Activated CD4-positive, alpha-beta T cell treated with anti-CD3 and anti-CD28 coated beads, Interleukin-2, amount 50 U/mL, for 1 hour (primary cell): ENCODE measurements around the gene TCTN1.
"Not testable (repeated sequence)": the region's sequence is repeated elsewhere in the genome, so short reads cannot be mapped to it uniquely, and the experiment has no call there.

Experiments
- DNase-seq: peaks from one replicate; pipeline ENCODE4 v3.0.0-alpha.2; 2020

The TCTN1 gene

DNA sequence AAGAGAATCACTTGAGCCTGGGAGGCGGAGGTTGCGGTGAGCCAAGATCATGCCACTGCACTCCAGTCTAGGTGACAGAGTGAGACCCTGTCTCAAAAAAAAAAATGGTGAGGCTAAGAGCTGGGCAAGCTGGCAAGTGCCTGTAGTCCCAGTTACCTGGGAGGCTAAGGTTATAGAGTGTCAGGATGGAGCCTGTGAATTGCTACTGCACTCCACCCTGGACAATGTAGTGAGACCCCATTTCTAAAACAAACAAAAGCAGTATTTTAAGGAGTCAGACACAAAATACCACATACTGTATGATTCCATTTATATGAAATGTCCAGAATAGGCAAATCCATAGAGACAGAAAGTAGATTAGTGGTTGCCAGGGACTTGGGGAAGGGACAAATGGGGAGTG lies 26.8 kb upstream of the TCTN1 start:
- not testable (repeated sequence) for DNase-seq

DNA sequence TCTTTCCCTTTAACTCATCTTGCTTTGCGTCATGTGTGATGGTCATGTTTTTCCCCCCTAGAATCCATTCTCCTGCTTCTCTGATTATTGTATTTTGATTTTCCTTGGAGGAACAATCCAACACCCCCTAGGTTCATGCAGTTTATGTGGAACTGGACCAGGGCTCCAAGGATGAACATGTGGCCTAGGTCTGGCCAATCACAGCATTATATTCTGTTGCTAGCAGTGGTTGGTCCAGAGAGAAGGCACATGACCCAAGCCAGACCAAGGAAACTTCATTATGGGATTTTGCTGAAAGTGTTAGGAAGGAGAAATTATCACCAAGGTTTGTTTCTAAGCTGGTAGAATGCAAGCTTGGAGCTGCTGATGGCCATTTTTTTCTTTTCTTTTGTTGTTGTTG lies 23.9 kb upstream of the TCTN1 start:
- no peak for DNase-seq

DNA sequence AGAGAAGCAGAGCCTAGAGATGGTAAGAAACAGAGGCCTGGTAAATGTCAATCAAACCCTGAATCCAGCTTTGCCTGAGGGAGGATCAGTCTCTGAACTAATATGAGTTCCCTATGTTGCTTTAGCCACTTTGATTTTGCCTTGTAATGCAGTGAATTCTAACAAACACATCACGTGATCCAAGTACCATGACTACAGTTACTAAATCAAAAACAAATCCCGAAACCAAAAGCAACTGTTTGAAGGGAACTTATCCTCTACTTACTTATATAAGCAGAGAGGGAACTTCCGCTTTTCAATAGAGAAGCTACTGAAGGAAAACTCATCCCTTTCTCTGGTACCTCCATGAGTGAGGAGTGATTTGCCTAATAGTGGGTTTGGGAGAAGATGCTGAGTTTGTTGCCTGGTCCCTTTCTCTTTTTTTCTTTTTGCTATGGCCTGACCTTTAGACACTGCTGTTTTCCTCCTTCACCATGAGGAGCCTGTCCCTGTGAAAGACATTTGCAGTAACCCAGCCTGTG lies 23.1 kb upstream of the TCTN1 start:
- no peak for DNase-seq

DNA sequence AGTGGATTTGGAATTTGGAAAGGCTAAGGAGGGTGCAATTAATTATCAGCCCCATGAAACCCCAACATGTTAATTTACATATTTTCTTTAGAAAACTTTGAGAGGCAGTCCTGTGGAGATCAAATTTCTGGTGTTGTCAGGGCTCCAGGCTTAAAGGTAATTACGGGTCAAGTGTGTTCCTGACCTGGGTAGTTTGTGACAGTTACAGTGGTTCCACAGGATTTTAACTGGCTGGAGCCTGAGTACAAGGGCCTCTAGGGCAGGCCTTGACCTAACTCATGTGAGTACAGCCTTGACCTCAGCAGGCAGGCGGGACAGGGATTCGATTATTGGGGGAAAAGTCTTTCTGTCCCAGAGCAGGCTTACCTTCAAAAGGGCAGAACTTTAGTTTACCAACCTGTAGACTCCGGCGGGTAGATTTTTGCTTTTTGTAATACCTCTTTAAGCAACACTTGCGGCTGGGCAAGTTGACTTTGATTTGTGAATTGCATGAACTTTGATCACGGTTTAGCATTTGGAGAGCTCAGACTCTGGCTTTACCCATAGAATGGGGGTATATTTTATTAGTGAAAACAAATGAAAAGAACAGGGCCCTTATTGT lies 22.4 kb upstream of the TCTN1 start:
- no peak for DNase-seq

DNA sequence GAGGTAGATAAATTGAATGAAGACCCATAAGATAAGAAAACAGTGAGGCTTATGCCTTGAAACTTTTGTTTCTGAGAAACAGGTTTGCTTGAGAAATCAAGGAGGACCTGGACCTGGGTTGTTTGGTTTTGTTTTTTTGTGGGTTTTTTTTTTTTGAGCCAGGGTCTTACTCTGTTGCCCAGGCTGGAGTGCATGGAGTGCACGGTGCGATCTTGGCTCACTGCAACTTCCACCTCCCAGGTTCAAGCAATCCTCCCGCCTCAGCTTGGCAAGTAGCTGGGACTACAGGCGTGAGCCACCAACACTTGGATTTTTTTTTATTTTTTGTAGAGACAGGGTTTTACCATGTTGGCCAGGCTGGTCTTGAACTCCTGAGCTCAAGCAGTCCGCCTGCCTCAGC lies 21.9 kb upstream of the TCTN1 start:
- DNase-seq: no peak

DNA sequence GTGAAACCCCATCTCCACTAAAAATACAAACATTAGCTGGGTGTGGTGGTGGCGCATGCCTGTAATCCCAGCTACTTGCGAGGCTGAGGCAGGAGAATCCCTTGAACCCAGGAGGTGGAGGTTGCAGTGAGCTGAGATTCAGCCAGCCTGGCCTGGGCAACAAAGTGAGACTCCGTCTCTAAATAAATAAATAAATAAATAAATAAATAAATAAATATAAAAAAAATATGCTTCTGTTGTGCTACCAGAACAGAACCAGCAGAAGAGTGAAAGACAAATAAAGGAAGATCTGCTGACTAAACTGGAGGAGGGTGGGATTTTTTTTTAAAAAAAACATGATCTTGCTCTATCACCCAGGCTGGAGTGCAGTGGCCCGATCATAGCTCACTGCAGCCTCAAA lies 21.0 kb upstream of the TCTN1 start:
- not testable (repeated sequence) for DNase-seq

DNA sequence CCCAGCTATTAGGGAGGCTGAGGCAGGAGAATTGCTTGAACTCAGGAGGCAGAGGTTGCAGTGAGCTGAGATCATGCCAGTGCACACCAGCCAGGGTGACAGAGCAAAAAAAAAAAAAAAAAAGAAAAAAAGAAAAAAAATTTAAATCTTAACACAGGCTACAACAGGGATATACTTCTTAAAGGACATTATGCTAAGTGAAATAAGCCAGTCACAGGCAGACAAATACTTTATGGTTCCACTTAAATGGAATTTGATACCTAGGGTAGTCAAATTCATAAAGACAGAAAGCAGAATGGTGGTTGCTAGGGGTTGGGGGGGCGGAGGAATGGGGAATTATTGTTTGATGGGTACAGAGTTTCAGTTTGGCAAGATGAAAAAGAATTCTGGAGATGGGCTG lies 16.0 kb upstream of the TCTN1 start:
- no peak for DNase-seq

DNA sequence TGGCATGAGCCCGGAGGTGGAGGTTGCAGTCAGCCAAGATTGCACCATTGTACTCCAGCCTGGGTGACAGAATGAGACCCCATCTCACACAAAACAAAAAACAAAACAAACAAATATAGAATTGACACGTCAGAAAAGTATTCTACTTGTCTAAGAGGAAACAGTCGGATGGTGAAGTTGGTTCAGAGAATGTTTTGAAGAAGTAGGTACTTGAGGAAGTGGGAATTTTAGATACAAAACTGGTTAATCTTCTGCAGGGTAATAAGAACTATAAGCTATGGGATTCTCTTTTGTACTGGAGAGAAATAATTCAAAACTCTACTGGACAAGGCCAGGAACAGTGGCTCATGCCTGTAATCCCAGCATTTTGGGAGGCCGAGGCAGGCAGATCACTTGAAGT lies 14.6 kb upstream of the TCTN1 start:
- no peak for DNase-seq

DNA sequence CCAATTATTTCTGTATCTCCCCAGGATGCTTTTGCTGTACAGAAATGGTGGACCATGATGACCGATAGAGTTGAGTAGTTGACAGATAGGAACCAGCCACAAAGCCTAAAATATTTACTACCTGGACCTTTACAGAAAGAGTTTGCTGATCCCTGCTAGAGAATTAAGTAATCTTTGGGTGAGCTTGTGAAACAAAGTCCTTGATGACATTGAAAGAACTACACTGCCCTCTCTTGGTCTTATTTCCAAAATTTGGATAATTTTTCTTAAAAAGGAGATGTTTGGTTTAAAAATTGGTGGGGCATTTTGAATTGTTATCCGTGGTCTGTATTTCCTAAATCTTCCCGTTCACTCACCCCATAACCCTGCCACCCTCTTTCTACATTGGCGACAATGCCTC lies 13.7 kb upstream of the TCTN1 start:
- no peak for DNase-seq

DNA sequence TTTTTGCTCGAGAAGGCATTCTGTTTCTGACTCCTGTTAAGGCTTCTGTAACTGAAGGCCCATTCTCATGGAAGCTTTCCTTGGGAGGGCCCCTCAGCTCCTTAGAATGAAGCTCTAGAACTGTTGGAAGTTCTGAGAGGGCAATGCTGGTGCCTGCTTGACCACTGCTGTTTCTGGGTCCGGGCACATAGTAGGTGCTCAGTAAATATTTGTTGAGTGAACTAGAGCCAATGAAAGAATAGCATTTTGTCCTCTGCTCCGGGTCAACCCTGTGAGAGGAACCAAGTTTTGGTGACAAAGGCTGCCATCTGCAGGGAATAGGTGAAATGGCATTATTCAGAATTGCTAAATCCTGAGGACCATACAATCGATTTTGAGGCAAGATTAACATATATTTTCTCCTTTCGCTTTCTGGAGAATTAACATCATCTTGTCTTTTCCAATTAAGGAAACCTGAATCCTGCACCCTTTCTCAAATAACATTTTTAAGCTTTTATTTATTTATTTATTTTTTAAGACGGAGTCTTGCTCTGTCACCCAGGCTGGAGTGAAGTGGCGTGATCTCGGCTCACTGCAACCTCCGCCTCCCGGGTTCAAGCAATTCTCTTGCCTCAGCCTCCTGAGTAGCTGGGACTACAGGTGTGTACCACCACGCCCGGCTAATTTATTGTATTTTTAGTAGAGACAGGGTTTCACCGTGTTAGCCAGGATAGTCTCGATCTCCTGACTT lies 11.7 kb upstream of the TCTN1 start:
- peak; percentile 29 for DNase-seq

DNA sequence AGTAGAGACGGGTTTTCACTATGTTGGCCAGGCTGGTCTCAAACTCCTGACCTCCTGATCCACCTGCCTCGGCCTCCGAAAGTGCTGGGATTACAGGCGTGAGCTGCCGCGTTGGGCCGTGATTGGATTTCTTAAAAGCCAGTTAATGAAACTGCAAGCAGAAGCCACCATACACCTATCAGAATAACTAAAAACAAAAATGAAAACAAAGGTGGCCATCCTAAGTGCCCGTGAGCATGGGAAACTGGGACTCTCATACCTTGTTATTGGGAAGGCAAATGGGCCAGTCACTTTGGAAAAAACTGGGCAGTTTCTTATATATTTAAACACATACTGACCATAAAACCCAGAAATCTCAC lies 7.7 kb upstream of the TCTN1 start:
- no peak for DNase-seq

DNA sequence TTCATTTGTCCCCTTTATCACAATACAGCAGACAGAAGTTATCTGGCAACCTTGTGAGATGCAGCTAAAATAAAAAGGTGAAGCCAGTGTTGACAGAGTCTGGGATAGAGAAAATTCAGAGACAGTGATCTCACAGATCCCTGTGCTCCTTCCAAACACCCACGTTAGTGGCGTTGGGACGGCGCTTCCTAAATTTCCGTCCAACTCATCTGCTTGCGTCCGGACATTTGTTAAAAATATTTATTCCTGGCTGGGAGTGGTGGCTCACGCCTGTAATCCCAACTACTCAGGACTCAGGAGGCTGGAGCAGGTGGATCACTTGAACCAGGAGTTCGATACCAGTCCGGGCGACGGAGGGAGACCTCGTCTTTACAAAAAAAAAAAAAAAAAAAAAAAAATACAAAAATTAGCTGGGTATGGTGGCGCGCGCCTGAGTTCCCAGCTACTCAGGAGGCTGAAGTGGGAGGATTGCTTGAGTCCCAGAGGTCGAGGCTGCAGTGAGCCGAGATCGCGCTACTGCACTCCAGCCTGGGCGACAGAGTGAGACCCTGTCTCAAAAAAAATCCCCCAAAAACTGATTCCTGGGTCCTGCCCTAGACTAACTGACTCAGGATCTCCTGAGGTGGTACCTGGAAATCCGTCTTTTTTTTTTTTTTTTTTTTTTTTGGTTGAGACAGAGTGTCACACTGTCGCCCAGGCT lies 708 bp upstream of the TCTN1 start:
- DNase-seq: no peak

DNA sequence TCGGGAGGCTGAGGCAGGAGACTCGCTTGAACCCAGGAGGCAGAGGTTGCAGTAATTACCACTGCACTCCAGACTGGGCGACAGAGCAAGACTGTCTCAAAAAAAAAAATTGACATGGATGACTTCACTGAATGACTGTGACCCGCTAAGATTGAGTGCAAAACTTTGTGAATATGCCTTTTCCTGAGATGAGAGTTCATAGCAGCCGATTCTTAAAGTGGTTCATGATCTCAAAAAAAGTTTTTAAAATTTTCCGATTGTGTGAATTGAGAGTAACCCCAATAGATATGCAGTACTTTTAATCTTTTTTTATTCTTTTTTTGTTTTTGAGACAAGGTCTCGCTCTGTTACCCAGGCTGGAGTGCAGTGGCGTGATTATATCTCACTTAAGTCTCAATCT lies 1.2 kb downstream of the TCTN1 start:
- no peak for DNase-seq

DNA sequence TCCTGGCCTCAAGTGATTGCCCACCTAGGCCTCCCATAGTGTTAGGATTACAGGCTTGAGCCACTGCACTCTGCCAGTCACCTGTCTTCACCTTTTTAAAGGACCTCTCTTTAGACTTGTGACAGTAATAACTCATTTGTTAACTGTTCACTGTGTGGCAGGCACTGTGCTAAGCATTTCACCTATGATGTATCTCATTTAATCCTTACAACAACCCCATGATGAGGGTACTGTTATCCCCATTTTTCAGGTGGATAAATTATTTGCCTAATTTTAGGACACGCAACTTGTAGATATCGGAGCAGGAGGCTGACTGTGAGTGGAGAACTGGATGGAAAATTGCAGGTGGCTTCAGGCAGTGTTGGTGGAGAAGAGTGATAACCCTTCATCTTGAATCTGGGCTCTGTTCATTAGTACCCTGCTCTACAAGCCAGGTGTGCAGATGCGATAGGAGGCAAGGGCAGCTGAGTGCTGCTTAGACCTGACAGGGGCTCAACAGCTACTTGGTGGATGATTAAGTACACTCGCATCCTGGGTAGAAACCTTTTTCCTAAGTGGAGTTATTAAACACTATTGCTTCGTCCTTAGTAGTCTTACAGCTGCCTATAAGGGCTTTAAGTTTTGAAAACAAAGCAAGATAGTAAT lies 2.7 kb downstream of the TCTN1 start:
- no peak for DNase-seq

DNA sequence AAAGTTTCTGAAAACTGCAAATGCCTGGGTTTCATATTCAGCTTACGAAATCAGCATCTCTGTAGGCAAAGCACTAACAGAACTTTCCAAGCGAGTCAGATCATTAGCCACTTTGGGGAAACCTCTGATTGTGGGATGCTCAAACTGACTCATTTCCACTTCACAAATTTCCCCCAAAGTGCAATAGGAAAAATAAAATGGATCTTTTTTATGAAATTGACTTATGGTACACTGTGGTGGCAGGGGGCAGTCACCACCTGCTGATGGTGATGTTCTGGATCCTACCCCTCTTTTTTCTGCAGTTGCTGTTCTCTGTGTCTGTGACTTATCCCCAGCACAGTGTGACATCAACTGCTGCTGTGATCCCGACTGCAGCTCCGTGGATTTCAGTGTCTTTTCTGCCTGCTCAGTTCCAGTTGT lies 5.6 kb downstream of the TCTN1 start:
- DNase-seq: no peak

DNA sequence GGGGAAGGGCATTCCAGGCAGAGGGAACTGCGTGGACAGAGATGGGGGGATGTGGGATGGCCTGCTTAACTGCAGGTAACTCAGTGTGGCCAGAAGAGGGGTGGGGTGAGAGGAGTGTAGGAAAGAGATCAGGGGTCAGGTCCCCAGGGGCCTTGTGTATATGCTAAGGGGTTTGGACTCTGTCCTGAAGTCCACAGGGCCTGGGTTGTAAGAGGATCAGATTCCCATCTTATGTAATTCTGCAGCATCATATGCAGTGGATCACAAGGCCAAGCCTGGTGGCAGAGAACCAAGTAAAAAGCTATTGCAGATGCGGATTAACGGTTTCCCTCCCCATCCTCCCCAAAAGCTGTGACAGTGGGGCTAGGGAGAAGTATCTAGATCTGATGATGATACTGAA lies 8.7 kb downstream of the TCTN1 start:
- no peak for DNase-seq

DNA sequence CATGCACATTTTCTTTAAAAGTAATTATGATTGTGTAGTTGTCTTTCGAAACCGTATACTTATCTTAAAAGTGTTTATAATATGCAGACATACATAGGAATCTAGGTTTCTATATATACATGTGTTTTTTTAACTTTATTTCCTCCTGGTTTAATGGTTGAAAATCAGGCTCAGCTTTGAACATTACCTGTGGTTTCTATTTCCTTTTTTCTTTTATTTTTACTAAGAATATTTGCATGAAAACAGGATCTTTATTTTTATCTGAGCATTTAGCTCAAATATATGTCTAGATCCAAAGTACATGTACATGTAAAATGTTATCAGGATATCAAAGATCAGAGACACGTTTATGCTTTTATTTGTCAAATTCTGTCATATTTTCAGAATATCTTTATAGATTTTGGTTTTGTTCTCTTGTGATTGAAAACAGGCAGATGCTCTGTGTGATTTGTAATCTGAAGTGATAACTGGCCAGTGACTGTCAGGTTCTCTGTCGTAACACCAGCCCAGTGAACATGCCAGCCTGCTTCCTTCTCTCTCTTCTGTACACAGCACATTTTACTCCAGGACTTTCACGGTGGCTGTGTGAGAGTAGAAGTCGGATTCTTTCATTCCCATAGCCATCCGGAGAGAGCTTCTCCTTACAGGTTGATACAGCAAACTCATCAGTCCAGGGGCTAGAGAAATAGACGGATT lies 13.7 kb downstream of the TCTN1 start:
- no peak for DNase-seq

DNA sequence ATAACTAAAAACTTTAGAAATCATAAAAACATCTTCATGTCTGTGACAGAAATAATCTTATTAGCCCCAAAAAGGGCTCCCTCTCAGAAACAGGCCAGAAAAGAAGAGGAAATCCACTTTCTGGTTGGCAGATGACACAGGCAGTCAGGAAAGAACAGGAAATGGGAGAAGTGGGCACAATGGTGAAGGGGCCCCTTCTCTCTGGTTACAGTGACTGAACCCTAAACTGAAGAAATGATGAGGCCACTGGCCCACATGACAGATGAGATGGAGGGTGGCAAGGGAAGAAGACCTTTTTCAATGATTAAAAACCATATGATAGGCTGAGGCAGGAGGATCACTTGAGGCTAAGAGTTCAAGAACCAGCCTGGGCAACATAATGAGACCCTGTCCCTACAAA lies 21.1 kb downstream of the TCTN1 start:
- DNase-seq: no peak

DNA sequence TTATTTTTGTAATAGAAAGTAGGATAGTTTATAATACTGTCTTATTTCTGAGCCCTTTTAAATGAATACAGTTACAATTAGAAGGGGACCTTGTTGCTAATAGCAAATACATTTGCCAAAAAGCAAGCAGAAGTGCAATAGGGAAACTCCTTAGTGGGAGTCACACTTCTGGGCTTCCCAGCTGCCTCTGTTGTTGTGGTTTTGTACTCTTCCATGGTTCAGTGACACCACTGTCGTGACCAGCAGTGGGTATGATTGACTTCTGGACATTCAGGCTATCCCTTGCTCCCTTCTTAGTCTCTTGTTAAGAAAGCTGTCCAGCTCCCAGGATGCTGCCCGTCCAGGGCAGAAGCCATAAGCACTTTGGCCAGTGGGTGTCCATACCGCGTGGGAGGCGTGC lies 22.6 kb downstream of the TCTN1 start:
- no peak for DNase-seq

DNA sequence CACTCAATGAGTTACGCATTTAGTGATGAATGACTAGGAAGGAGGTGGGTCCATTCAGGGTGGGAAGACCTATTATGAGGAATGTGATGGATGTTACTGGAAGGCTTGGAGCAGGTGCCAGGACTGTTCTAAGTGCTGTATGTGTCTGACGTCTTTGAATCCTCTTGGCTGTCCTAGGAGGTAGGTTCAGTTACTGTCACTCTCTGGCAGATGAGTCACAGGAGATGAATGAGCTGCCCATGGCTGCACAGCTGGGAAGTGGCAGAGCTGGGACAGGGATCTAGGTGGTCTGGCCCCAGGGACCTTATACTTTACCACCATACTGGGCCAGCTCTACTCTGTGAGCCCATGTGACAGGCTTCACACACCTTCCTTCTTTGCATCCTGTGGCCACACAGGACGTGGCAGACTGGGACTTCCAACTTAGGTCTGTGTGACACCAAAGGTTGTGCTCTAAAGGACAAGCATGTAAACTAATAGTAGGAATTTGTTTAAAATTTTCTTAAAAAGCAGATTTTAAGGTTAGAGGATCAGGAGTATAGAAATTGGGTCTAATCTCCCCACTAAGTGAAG lies 24.0 kb downstream of the TCTN1 start:
- DNase-seq: no peak

DNA sequence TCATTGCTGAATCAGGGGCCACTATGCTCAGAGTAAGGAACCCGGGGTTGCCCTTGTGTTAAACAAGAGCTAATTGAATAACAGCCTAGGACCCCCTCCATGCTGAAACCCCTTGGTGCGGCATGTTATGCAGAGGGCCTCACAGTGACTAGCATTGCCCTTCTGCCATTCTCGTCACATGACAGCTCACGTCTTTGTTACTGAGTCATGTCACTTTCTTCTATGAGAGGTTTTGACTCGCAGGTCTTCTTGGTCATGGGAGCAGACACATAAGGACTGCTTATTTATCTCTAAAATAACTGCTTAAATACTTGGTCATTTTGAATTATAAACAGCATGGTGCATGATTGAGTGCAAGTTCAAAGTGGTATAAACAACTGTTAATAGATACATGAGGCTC lies 24.9 kb downstream of the TCTN1 start:
- no peak for DNase-seq

DNA sequence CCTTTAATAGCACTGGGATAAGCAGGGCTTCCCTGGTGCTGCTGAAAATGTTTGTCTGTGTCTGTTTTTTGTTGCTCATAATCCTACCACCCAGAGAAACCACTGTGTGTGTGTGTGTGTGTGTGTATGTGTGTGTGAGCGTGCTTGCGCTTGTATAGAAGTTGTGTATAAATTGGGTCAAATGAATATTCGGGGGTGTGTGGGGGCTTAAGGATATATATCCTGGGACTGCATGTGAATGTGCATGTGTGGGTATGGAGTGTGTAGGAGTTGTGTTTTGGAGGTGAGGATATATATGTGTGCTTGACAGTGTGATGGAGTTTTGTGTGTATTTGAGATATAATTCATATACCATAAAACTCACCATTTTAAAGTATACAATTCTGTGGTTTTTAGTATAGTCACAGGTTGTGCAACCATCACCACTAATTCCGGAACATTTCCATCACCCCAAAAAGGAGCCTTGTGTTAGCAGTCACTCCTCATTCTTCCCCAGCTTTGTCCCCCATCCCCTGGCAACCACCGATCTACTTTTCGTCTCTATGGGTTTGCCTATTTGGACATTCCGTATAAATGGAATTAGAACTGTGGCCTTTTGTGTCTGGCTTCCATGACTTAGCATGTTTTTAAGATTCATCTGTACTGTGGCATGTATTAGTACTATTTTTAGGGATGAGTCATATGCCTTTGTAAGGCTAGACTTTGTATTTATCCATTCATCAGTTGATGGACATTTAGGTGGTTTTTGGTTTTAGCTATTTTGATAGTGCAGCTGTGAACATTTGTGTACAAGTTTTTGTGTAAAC lies 25.6 kb downstream of the TCTN1 start:
- no peak for DNase-seq
